Measurements from ENCODE around the gene PHF19.

GRCh38 chr9:120909904-120910303 is 32.9 kb upstream of the PHF19 start:
- TF ChIP-seq CTCF (IDR thresholded peaks at IDR 0.05), result no peak
- TF ChIP-seq EP300 (IDR thresholded peaks at IDR 0.05), result no peak

Data from ovary (tissue), 3 donors.